Lower leg skin (tissue), 3 donors: ENCODE measurements around the gene TMEM131L.

Experiments used
- POLR2A ChIP-seq, 2 donors: fragments of 450-650 bp; IDR thresholded peaks; one replicate each; pipeline ENCODE4 v1.6.1; 2016 to 2017; ENCODE audit warnings: antibody characterized with exemption in 2 of 2, mild to moderate bottlenecking in 1 of 2, moderate library complexity in 1 of 2
- TF ChIP-seq, protein P1 (sequence below), 3 donors: fragments of 450-650 bp; IDR thresholded peaks; one replicate each; pipeline ENCODE4 v1.5.1; 2016; ENCODE audit warnings: antibody characterized with exemption in 3 of 3, mild to moderate bottlenecking in 3 of 3, moderate library complexity in 2 of 3

DNA sequence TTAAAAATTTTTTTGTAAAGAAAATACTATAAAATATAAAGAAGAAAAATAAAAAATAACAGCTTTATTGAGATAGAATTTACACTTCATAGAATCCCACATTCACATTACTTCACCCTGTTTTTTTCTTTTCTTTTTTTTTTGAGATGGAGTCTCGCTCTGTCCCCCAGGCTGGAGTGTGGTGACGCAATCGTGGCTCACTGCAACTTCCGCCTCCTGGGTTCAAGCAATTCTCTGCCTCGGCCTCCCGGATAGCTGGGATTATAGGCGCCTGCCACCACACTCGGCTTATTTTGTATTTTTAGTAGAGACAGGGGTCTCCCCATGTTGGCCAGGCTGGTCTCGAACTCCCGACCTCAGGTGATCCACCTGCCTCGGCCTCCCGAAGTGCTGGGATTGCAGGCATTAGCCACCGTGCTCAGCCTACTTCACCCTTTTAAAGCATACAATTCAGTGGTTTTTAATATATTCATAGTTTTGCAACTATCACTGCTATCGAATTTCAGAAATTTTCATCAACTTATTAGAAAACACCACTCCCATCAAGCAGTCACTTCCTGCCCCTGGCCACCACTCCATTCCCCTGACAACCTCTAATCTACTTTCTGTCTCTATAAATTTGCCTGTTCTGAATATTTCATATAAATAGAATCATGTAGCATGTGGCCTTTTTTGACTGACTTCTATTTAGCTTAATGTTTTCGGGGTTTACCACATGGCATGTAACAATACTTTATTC, 48.7 kb downstream of the TMEM131L start:
- TF ChIP-seq, protein P1, sequence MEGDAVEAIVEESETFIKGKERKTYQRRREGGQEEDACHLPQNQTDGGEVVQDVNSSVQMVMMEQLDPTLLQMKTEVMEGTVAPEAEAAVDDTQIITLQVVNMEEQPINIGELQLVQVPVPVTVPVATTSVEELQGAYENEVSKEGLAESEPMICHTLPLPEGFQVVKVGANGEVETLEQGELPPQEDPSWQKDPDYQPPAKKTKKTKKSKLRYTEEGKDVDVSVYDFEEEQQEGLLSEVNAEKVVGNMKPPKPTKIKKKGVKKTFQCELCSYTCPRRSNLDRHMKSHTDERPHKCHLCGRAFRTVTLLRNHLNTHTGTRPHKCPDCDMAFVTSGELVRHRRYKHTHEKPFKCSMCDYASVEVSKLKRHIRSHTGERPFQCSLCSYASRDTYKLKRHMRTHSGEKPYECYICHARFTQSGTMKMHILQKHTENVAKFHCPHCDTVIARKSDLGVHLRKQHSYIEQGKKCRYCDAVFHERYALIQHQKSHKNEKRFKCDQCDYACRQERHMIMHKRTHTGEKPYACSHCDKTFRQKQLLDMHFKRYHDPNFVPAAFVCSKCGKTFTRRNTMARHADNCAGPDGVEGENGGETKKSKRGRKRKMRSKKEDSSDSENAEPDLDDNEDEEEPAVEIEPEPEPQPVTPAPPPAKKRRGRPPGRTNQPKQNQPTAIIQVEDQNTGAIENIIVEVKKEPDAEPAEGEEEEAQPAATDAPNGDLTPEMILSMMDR (IDR thresholded peaks at IDR 0.05): no peak
- TF ChIP-seq POLR2A (IDR thresholded peaks at IDR 0.05): no peak
